Activated CD4-positive, alpha-beta T cell treated with anti-CD3 and anti-CD28 coated beads, Interleukin-2, amount 10 ng/mL, durations not matched to agents 24 days and 14 days (primary cell): ENCODE results near the gene CDS1. TPM values are rescaled to one million over a fixed set of nuclear protein-coding genes. Genes with fewer than 3 reads are reported as not detected.
A peak's percentile ranks its signal among the peaks of the same experiment; 100 is the strongest.

Experiments used
- DNase-seq: peaks from one replicate; pipeline ENCODE4 v3.0.0; 2022
- H3K27ac Mint-ChIP-seq: one replicate; pipeline ENCODE4 v1.8.0; 2022; ENCODE audit warnings: mild to moderate bottlenecking, mixed read lengths
- H3K27me3 Mint-ChIP-seq: one replicate; pipeline ENCODE4 v1.8.0; 2022; ENCODE audit warnings: mixed read lengths
- H3K36me3 Mint-ChIP-seq: one replicate; pipeline ENCODE4 v1.8.0; 2022; ENCODE audit warnings: low read depth, mild to moderate bottlenecking, mixed read lengths
- H3K4me1 Mint-ChIP-seq: one replicate; pipeline ENCODE4 v1.8.0; 2021; ENCODE audit warnings: mixed read lengths
- H3K4me3 Mint-ChIP-seq: one replicate; pipeline ENCODE4 v1.8.0; 2022; ENCODE audit warnings: mild to moderate bottlenecking, moderate library complexity, mixed read lengths
- H3K9me3 Mint-ChIP-seq: one replicate; pipeline ENCODE4 v1.8.0; 2021; ENCODE audit warnings: mixed read lengths
- intact Hi-C: fragments of 100-400 bp; cut with micrococcal nuclease; formaldehyde crosslinking; loops from one replicate; pipeline ENCODE4 v1.15.1; 2023
- total RNA-seq: library from RNA; stranded (reverse); gene quantifications from 2 replicates; pipeline ENCODE4 v1.2.3, GENCODE V29; 2022

CDS1 gene
- total RNA-seq, 1 donor from 2014 or later, result not detected

DNA sequence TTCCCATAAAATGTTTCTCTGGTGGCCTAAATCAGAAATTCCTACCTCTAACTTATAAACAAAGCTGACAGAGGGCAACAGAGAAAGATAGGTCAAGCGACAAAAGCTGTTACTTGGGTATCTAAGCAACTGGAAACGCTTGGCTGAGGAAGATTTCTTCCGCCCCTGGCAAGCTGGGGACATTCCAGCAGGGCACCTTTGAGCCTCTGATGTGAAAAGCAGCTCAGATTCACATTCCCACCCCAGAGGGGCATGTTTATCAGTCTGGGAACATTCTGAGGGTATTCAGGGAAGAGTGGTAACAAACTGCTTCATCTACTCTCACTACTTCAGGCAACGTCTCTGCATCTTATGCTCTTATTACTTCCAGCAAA lies 3.5 kb upstream of the CDS1 start:
- no peak for DNase-seq
- H3K4me3 Mint-ChIP-seq, result no peak overlapping the region
- no peaks in the 10 kb centered on the region for H3K36me3 Mint-ChIP-seq
- H3K9me3 Mint-ChIP-seq, result no peaks in the 10 kb centered on the region
- peaks cover 12% of the 10 kb centered on the region for H3K4me1 Mint-ChIP-seq
- intact Hi-C loops, result no loop called here
- peaks cover 31% of the 10 kb centered on the region for H3K27me3 Mint-ChIP-seq
- no peak overlapping the region for H3K27ac Mint-ChIP-seq

DNA sequence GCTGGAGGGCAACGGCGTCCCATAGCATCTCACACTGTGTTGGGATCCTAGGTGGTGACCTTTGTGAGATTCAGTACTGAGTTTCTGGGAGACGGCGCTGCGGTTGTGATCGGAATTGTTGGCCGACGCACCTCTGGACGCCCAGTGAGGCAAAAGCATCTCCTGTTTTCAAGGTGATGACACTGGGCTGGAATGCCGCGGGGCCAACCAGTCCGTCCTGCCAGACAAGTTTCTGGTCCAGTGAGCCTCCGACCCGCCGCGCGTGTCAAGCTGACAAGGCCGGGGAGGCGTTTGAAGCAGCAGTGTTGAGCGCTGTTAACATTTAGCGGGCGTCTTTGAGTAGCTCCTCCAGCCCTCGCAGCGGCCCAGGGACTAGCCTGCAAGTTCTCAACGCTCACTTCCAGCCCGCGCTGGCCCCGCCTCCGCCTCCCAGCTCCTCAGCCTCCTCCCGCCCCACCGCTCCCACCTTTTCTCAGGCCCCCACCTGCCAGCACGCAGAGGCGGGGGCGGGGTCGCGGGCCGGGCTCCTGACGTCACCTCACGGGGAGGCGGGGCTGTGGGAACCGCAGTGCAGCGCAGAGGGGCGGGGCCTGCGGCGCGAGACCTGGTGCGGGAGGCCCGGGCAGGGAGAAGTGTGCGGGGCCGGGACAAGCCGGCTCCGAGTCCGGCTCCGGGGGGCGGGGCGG lies 482 bp upstream of the CDS1 start:
- Mint-ChIP-seq H3K27me3 (peaks cover 53% of the 10 kb centered on the region), H3K9me3 (no peaks in the 10 kb centered on the region), H3K4me1 (peaks cover 12% of the 10 kb centered on the region), H3K27ac (no peak overlapping the region), H3K4me3 (peak overlapping the region; percentile 81), H3K36me3 (no peaks in the 10 kb centered on the region)
- DNase-seq, result peak; percentile 96
- intact Hi-C loops, result loop anchor here (5.0 kb wide), 2 partner anchors 100 to 385 kb away; partner anchors contain the start of gene WDFY3

DNA sequence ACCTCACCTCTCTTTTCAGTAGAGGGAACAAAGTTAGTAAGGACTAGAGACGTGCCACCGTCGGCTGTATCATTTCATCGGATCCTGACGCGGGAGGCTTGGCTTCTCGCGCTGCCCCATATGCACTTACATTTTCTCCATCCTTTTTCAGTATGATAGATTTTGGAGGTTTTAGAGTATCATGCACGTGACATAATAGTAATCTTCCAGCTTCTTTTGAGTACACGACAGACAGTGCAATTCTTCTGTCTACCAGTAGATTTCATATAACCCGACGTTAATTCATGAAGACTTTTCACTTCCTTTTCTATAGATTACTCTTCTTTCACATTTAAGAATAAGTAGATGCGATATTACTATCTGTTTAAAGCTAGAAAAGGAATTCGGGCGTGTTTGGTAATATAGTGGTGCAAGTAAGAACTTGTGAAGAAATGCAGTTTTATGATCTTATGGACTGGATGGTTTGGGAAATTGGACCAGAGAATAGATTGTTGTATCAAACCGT lies 1.0 kb downstream of the CDS1 start:
- intact Hi-C loops, result loop anchor here (1.0 to 5.0 kb wide), 3 partner anchors 88 to 383 kb away; partner anchors contain the start of gene WDFY3
- Mint-ChIP-seq H3K36me3 (no peaks in the 10 kb centered on the region), H3K27me3 (peaks cover 53% of the 10 kb centered on the region), H3K9me3 (no peaks in the 10 kb centered on the region), H3K4me1 (peaks cover 12% of the 10 kb centered on the region), H3K4me3 (peak overlapping the region; percentile 81), H3K27ac (no peak overlapping the region)
- no peak for DNase-seq

DNA sequence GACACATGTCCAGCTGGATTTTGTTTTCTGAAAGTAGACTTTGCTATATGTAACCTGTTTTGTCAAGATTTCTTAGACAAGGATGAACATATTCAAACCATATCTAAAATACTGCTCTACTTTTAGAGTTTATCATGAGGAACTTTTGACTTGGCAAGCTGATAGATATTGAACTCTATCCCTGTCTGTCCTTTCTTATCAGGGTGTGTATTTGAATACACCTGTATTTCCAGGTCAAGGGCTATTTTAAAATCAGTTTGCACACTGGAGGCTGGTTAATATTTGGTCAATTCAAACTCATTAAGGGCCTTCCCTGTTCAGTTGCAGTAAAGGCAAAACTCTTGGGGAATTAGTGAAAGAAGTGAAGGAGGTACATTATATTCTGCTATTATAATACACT lies 2.3 kb downstream of the CDS1 start:
- Mint-ChIP-seq H3K4me3 (no peak overlapping the region), H3K36me3 (no peaks in the 10 kb centered on the region), H3K27ac (no peak overlapping the region), H3K9me3 (no peaks in the 10 kb centered on the region), H3K27me3 (peaks cover 52% of the 10 kb centered on the region), H3K4me1 (peaks cover 12% of the 10 kb centered on the region)
- DNase-seq, result no peak
- intact Hi-C loops, result no loop called here

DNA sequence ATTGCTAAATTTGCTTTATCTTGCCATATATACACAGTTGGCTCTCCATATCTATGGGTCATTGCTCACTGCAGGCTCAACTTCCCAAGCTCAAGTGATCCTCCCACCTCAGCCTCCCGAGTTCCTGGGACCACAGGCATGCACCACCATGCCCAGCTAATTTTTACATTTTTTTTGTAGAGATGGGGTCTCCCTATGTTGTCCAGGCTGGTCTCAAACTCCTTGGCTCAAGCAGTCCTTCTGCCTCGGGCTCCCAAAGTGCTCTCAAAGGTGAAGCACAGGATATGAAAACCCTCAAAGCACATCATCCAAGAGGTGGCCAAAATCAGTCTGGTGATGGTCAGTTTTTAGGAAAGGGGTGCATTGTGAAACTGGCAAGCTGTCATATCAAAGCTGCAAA lies 11.8 kb downstream of the CDS1 start:
- intact Hi-C loops, result no loop called here
- no peaks in the 10 kb centered on the region for H3K9me3 Mint-ChIP-seq
- H3K27me3 Mint-ChIP-seq, result no peaks in the 10 kb centered on the region
- H3K4me3 Mint-ChIP-seq, result no peak overlapping the region
- no peaks in the 10 kb centered on the region for H3K36me3 Mint-ChIP-seq
- DNase-seq, result no peak
- peaks cover 2% of the 10 kb centered on the region for H3K4me1 Mint-ChIP-seq
- H3K27ac Mint-ChIP-seq, result no peak overlapping the region

DNA sequence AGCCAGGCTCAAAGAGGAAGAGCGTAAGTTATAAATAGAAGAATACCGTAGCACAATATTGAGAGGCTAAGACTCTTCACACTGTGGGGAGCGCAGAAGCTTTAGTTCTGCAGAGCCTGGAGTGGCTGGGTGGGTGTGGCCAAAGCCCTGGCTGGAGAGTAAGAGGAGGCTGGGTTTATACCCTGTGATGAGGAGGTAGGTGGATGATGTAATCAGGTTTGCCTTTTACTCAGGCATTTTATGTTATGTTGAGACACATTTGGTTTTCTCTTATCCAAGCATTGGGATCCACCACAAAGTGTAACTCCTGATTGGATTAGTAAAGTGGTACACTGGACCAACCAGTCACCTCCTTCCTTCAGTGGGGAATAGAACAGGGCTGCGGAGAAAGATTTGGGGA lies 13.9 kb downstream of the CDS1 start:
- H3K36me3 Mint-ChIP-seq, result no peaks in the 10 kb centered on the region
- H3K9me3 Mint-ChIP-seq, result no peaks in the 10 kb centered on the region
- H3K27me3 Mint-ChIP-seq, result no peaks in the 10 kb centered on the region
- intact Hi-C loops, result no loop called here
- no peak for DNase-seq
- H3K4me3 Mint-ChIP-seq, result no peak overlapping the region
- no peak overlapping the region for H3K27ac Mint-ChIP-seq
- H3K4me1 Mint-ChIP-seq, result peaks cover 2% of the 10 kb centered on the region

DNA sequence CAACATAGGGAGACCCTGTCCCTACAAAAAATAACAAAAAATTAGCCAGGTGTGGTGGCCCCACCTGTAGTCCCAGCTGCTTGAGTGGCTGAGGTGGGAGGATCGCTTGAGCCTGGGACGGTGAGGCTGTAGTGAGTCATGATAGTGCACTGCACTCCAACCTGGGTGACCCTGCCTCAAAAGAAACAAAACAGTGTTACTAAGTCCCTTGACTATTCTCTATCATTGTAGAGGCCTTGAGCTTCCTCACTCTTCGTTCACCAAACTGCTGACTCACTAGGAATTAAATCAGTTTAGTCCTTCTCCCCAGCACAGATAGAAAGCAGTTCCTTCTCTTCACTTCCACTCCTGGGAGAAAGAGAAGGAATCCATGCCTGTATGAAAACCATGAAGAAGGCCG lies 14.5 kb downstream of the CDS1 start:
- Mint-ChIP-seq H3K36me3 (no peaks in the 10 kb centered on the region), H3K27me3 (no peaks in the 10 kb centered on the region), H3K9me3 (no peaks in the 10 kb centered on the region), H3K27ac (no peak overlapping the region), H3K4me3 (no peak overlapping the region), H3K4me1 (peaks cover 2% of the 10 kb centered on the region)
- no peak for DNase-seq
- intact Hi-C loops, result no loop called here

DNA sequence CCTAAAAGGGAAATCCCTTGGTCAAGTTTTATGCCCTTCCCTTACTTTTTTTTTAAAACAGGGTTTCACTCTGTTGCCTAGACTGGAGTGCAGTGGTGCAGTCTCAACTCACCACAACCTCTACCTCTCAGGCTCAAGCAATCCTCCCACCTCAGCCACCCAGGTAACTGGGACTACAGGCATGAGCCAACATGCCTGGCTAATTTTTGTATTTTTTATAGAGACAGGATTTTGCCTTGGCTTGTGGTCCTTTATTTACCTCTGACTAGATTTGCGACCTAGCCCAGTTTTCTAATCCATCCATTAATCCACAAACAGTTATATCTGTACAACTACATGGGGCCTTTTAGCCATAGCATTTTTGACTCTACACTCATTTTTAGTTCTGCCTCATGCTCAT lies 23.7 kb downstream of the CDS1 start:
- no peak overlapping the region for H3K27ac Mint-ChIP-seq
- intact Hi-C loops, result no loop called here
- no peak overlapping the region for H3K4me3 Mint-ChIP-seq
- H3K36me3 Mint-ChIP-seq, result no peaks in the 10 kb centered on the region
- no peak for DNase-seq
- no peaks in the 10 kb centered on the region for H3K27me3 Mint-ChIP-seq
- no peaks in the 10 kb centered on the region for H3K4me1 Mint-ChIP-seq
- H3K9me3 Mint-ChIP-seq, result no peaks in the 10 kb centered on the region

DNA sequence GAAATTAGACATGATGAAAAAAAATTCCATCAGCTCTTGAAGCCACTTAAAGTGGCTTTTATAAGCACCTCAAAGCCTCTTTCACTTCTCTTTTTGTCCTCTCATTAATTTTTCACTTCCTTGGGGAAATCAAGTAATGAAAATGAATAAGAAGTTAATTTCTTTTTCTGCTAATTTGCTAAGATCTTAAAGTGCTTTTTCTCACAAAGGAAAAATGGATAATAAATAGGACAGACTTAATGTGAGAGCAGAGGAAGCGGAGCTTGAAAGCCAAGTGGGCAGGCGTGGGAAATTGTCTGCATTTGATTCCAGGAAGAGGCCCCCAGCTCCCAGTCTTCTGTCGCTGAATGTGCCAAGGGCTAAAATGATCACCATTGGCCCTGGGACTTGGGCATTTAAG lies 28.6 kb downstream of the CDS1 start:
- no peak overlapping the region for H3K4me3 Mint-ChIP-seq
- H3K27me3 Mint-ChIP-seq, result no peaks in the 10 kb centered on the region
- H3K36me3 Mint-ChIP-seq, result no peaks in the 10 kb centered on the region
- no peaks in the 10 kb centered on the region for H3K9me3 Mint-ChIP-seq
- intact Hi-C loops, result no loop called here
- H3K4me1 Mint-ChIP-seq, result no peaks in the 10 kb centered on the region
- no peak overlapping the region for H3K27ac Mint-ChIP-seq
- no peak for DNase-seq

DNA sequence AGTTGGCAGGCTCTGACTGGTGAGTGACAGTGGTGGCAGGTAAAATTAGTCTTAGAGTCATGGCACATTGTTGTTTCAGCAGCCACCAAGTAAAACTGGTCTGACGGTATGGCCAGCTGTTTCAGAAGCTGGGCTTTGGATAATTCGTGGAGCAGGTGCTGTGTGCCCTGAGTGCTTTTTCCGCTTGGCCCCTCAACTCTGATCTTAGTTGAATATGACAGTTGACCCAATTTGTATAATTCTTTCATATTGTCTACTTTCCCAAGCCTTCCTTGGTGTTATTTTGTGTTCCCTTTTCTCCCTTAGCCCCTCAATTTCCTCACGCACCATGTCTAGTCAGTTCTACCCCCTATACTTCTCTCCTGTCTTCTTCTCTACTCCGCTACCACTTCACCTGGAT lies 32.0 kb downstream of the CDS1 start:
- no peak overlapping the region for H3K4me3 Mint-ChIP-seq
- no peaks in the 10 kb centered on the region for H3K36me3 Mint-ChIP-seq
- intact Hi-C loops, result no loop called here
- no peak for DNase-seq
- no peaks in the 10 kb centered on the region for H3K27me3 Mint-ChIP-seq
- H3K9me3 Mint-ChIP-seq, result no peaks in the 10 kb centered on the region
- no peak overlapping the region for H3K27ac Mint-ChIP-seq
- no peaks in the 10 kb centered on the region for H3K4me1 Mint-ChIP-seq

DNA sequence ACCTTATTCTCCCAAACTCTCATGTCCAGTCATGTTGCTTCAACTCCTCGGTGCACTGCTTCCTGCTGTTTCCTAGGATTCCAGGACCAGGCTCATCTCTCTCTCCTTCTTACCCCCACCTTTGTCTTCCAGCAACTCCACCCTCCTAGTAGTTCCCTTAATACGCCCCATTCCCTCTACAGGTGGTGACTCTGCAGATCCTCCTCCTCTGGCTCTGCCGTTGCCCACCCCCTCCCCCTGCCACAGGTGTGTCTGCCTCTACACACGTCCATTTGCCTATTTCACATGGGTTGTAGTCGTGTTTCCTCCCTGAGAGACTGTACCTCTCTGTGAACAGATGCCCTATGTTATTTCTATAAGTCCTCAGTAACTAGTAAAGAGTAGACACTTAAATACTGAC lies 32.4 kb downstream of the CDS1 start:
- Mint-ChIP-seq H3K36me3 (no peaks in the 10 kb centered on the region), H3K4me1 (no peaks in the 10 kb centered on the region), H3K9me3 (no peaks in the 10 kb centered on the region), H3K27me3 (no peaks in the 10 kb centered on the region), H3K4me3 (no peak overlapping the region), H3K27ac (no peak overlapping the region)
- no peak for DNase-seq
- intact Hi-C loops, result no loop called here

DNA sequence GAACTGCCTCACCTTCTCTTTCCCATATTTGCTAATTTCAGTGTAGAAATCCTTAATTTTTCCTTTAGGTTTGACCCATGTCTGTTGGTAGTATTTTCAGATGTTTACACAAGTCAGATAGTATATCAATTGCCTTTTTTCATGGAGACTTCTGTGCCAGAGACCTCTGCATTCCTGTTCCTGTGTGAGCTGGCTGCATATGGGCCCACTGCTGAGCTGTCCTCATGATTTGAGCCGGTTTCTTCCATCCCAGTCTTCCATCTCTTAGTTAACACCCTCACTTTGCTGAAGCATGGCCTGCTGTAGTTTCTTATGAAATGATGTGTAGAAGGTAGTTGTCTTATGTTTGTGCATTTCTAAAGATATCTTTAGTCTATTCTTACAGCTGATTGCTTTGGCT lies 40.0 kb downstream of the CDS1 start:
- H3K4me1 Mint-ChIP-seq, result no peaks in the 10 kb centered on the region
- no peak for DNase-seq
- no peaks in the 10 kb centered on the region for H3K36me3 Mint-ChIP-seq
- no peaks in the 10 kb centered on the region for H3K27me3 Mint-ChIP-seq
- intact Hi-C loops, result no loop called here
- no peaks in the 10 kb centered on the region for H3K9me3 Mint-ChIP-seq
- no peak overlapping the region for H3K27ac Mint-ChIP-seq
- no peak overlapping the region for H3K4me3 Mint-ChIP-seq

DNA sequence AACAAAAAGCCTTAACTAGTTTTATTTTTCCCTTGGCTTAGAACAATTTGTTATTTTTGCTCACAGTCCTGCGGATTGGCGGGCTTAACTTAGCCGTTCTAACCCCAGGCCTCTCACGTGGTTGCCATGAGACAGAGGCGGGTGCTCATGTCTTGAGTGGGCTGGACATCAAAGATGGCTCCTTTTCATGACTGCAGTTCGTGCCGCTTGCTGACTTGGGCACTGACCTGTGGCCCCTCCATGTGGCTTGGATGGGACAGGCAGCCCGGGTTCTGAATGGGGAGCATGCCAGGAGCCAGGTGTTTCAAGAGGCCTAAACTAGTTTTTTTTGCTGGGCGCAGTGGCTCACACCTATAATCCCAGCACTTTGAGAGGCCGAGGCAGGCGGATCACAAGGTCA lies 40.7 kb downstream of the CDS1 start:
- H3K27me3 Mint-ChIP-seq, result no peaks in the 10 kb centered on the region
- no peaks in the 10 kb centered on the region for H3K9me3 Mint-ChIP-seq
- no peak overlapping the region for H3K4me3 Mint-ChIP-seq
- H3K36me3 Mint-ChIP-seq, result no peaks in the 10 kb centered on the region
- no peak overlapping the region for H3K27ac Mint-ChIP-seq
- DNase-seq, result no peak
- no peaks in the 10 kb centered on the region for H3K4me1 Mint-ChIP-seq
- intact Hi-C loops, result no loop called here

DNA sequence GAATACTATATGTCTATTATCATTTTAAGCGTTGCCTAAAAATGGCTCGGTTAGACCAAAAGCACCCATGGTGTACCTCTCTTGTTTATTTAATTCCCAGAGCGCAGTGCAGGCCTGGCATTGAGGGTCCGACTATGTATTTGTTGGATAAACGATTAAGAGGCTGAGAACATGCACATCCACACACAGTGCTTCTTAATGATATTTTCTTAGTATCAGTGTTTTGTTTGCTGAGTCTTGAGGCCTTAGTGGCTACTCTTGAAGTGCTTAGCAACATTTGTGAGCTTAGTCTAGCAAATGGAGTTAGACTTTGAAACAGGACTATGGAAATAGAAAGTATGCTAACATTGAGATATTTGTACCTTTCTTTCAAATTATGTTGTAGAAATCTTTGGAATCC lies 43.7 kb downstream of the CDS1 start:
- H3K27me3 Mint-ChIP-seq, result no peaks in the 10 kb centered on the region
- no peak overlapping the region for H3K27ac Mint-ChIP-seq
- H3K9me3 Mint-ChIP-seq, result no peaks in the 10 kb centered on the region
- H3K4me1 Mint-ChIP-seq, result no peaks in the 10 kb centered on the region
- no peak for DNase-seq
- intact Hi-C loops, result no loop called here
- no peak overlapping the region for H3K4me3 Mint-ChIP-seq
- no peaks in the 10 kb centered on the region for H3K36me3 Mint-ChIP-seq

DNA sequence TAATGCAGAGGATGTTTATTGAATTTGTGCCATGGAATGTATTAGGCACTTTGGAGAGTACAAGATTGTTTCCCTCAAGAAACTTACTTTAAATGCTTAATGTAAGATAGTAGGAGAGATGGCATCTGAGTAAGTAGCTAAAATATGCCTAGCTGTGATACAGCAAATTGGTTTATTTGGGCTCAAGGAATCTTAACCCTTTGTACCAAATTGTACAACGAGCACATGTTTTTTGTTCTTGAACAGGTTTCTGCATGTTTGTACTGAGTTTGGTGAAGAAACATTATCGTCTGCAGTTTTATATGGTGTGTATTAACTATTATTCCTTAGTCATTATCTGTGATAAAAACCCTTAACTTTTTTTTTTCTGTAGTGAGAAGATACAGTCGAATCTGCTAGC lies 48.6 kb downstream of the CDS1 start:
- no peaks in the 10 kb centered on the region for H3K27me3 Mint-ChIP-seq
- DNase-seq, result no peak

More for the DNA sequence above, 48.6 kb downstream of the CDS1 start:
- H3K36me3 Mint-ChIP-seq, result no peaks in the 10 kb centered on the region
- H3K9me3 Mint-ChIP-seq, result no peaks in the 10 kb centered on the region
- no peaks in the 10 kb centered on the region for H3K4me1 Mint-ChIP-seq
- H3K27ac Mint-ChIP-seq, result no peak overlapping the region
- H3K4me3 Mint-ChIP-seq, result no peak overlapping the region
- intact Hi-C loops, result no loop called here
